Activated T-cell treated with anti-CD3 and anti-CD28 coated beads, Interleukin-2, amount 50 U/mL, for 72 hours (primary cell): ENCODE results near the gene RETNLB. TPM values are rescaled to one million over a fixed set of nuclear protein-coding genes. Genes with fewer than 3 reads are reported as not detected.

Experiments
- ATAC-seq, 2 donors: fragments of 150-1000 bp; cut with Tn5 transposase; replicated peaks in 1 of 2; 2 replicates each; pipeline ENCODE4 v1.10.0; 2021; ENCODE audit warnings: moderate library complexity in 2 of 2, mild to moderate bottlenecking in 1 of 2
- DNase-seq, 2 donors: peaks; one replicate each; pipeline ENCODE4 v3.0.0; 2021 to 2022; ENCODE audit warnings: mixed read lengths in 1 of 2
- H3K27ac Mint-ChIP-seq: one replicate; pipeline ENCODE4 v1.8.0; 2022; ENCODE audit warnings: mild to moderate bottlenecking, moderate library complexity, mixed read lengths
- H3K27me3 Mint-ChIP-seq: one replicate; pipeline ENCODE4 v1.8.0; 2022; ENCODE audit warnings: low read depth, mixed read lengths
- H3K36me3 Mint-ChIP-seq, 2 donors: one replicate each; pipeline ENCODE4 v1.8.0; 2022; ENCODE audit warnings: mixed read lengths in 2 of 2, mild to moderate bottlenecking in 1 of 2; ENCODE audit not compliant: insufficient read depth in 2 of 2
- H3K4me1 Mint-ChIP-seq: one replicate; pipeline ENCODE4 v1.8.0; 2022; ENCODE audit warnings: low read depth, mixed read lengths
- H3K4me3 Mint-ChIP-seq, 2 donors: one replicate each; pipeline ENCODE4 v1.8.0; 2022; ENCODE audit warnings: mild to moderate bottlenecking in 2 of 2, mixed read lengths in 2 of 2, moderate library complexity in 2 of 2
- H3K9me3 Mint-ChIP-seq, 2 donors: one replicate each; pipeline ENCODE4 v1.8.0; 2022; ENCODE audit warnings: mixed read lengths in 2 of 2
- total RNA-seq, 2 donors: library from RNA; stranded (reverse); gene quantifications; one replicate each; pipeline ENCODE4 v1.2.3, GENCODE V29; 2022

RETNLB gene
- total RNA-seq, 2 donors from 2014 or later: not detected

- no peak overlapping the region for H3K27ac Mint-ChIP-seq
- H3K36me3 Mint-ChIP-seq: peaks cover 0 to under 1% of the 10 kb centered on the region in 2 donors
- no peaks in the 10 kb centered on the region for H3K27me3 Mint-ChIP-seq
- H3K9me3 Mint-ChIP-seq: peaks cover 0 to 3% of the 10 kb centered on the region in 2 donors
- H3K4me1 Mint-ChIP-seq: peaks cover 13% of the 10 kb centered on the region
- no peak for DNase-seq
- no peak overlapping the region for H3K4me3 Mint-ChIP-seq
- ATAC-seq: no peak
Observed at GRCh38 chr3:108728105-108728504, 29.1 kb downstream of the RETNLB start.

DNA sequence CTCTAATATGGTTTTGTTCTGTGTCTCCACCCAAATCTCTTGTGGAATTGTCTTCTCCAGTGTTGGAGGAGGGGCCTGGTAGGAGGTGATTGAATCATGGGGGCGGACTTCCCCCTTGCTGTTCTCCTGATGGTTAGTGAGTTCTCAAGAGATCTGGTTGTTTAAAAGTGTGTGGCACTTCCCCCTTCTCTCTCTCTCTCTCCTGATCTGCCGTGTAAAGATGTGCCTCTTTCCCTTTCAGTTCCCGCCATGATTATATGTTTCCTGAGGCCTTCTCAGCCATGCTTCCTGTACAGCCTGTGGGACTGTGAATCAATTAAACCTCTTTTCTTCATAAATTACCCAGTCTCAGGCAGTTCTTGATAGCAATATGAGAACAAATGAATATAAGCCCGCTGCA, 33.1 kb downstream of the RETNLB start:
- ATAC-seq: no peak
- Mint-ChIP-seq H3K27ac (no peak overlapping the region), H3K36me3 (peaks cover 4 to 5% of the 10 kb centered on the region in 2 donors)

GRCh38 chr3:108722724-108723123, 34.5 kb downstream of the RETNLB start:
- Mint-ChIP-seq H3K4me1 (peaks cover 5% of the 10 kb centered on the region), H3K36me3 (peaks cover 4 to 5% of the 10 kb centered on the region in 2 donors), H3K9me3 (peaks cover 4 to 7% of the 10 kb centered on the region in 2 donors), H3K4me3 (no peak overlapping the region), H3K27me3 (no peaks in the 10 kb centered on the region), H3K27ac (no peak overlapping the region)
- ATAC-seq: no peak
- no peak for DNase-seq

More for the DNA sequence above, 33.1 kb downstream of the RETNLB start:
- DNase-seq: no peak
- Mint-ChIP-seq H3K4me3 (no peak overlapping the region), H3K27me3 (no peaks in the 10 kb centered on the region), H3K9me3 (peaks cover 4 to 7% of the 10 kb centered on the region in 2 donors), H3K4me1 (peaks cover 10% of the 10 kb centered on the region)

DNA sequence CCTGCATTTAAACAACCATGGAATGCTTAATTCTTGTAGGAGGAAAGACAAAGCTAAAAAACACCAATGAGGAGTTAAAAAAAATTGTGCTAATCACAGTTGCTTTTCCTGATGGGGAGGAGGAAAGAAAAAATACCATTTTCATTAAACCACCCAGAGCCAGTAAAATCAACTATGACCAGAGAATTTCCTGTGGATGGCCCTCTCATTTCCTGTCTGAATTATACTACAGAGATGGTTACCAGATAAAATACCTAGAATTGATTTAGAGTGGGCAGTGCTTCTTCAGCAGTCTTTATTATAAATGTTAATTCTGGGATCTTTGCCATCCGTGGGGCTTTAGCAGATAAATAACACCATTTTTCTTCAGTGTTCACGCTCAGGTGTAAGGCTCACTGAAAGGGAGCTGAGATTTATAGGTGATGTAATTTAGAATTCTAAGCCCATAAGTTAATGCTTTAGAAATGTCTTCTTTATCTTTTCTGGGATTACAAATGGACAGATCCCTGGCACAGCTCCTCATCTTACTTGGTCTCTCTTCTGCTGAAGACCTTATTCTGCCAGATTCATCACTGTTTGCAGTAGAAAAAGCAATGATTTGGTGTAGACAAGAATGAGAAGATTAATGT, 37.9 kb downstream of the RETNLB start:
- DNase-seq (no peak), ATAC-seq (no peak)
- Mint-ChIP-seq H3K4me1 (peaks cover 4% of the 10 kb centered on the region), H3K27ac (no peak overlapping the region), H3K27me3 (no peaks in the 10 kb centered on the region), H3K9me3 (peaks cover 4 to 7% of the 10 kb centered on the region in 2 donors), H3K4me3 (no peak overlapping the region), H3K36me3 (peaks cover 4 to 5% of the 10 kb centered on the region in 2 donors)

GRCh38 chr3:108718454-108718853, 38.8 kb downstream of the RETNLB start:
- DNase-seq (no peak), ATAC-seq (no peak)
- Mint-ChIP-seq H3K36me3 (peaks cover 4 to 5% of the 10 kb centered on the region in 2 donors), H3K27me3 (no peaks in the 10 kb centered on the region), H3K4me1 (no peaks in the 10 kb centered on the region), H3K9me3 (peaks cover 4% of the 10 kb centered on the region in 2 donors), H3K27ac (no peak overlapping the region), H3K4me3 (no peak overlapping the region)

- Mint-ChIP-seq H3K9me3 (no peaks in the 10 kb centered on the region), H3K4me3 (no peak overlapping the region), H3K27ac (no peak overlapping the region), H3K4me1 (no peaks in the 10 kb centered on the region), H3K27me3 (no peaks in the 10 kb centered on the region), H3K36me3 (no peaks in the 10 kb centered on the region)
- DNase-seq (no peak), ATAC-seq (no peak)
Observed at GRCh38 chr3:108713816-108714215, 43.4 kb downstream of the RETNLB start.

GRCh38 chr3:108713009-108713516, 44.1 kb downstream of the RETNLB start:
- ATAC-seq: no peak
- Mint-ChIP-seq H3K36me3 (no peaks in the 10 kb centered on the region), H3K27me3 (no peaks in the 10 kb centered on the region), H3K27ac (no peak overlapping the region), H3K9me3 (no peaks in the 10 kb centered on the region), H3K4me3 (no peak overlapping the region), H3K4me1 (no peaks in the 10 kb centered on the region)
- no peak for DNase-seq

Other genes with a start within 250 kb of the RETNLB start
- gene MYH15, start 246.8 kb downstream of the RETNLB start, total RNA-seq: 1 to 10 TPM; 1.3 to 1.8 TPM
- gene CIP2A, start 168.0 kb downstream of the RETNLB start, total RNA-seq: 10 to 100 TPM; 32.5 to 42.1 TPM
- gene DZIP3, start 167.7 kb downstream of the RETNLB start, total RNA-seq: 10 to 100 TPM; 21.2 to 25.2 TPM
- gene TRAT1, start 65.4 kb upstream of the RETNLB start, total RNA-seq: 10 to 100 TPM; 24.1 to 25.9 TPM
- gene GUCA1C, start 196.5 kb upstream of the RETNLB start, total RNA-seq: not detected